Metanephros (tissue), 2 donors: Measurements from ENCODE around the gene LARP1. TPM values are rescaled to one million over a fixed set of nuclear protein-coding genes. Genes with fewer than 3 reads are reported as not detected.

Experiments used
- small RNA-seq: library from RNA; depleted of rRNA; stranded (forward); fragments of <200 nt; gene quantifications from one replicate; pipeline ENCODE3, GENCODE V24; 2014; ENCODE audit warnings: low replicate concordance
- total RNA-seq: library from RNA; depleted of rRNA; stranded (reverse); fragments of >200 nt; gene quantifications from one replicate; pipeline ENCODE4 v1.2.3, GENCODE V29; 2014

LARP1 gene
- total RNA-seq = 90.1 TPM

GRCh38 chr5:154755361-154756008 lies at the start of gene LARP1:
Gene LARP1, plus strand, starts transcription at chr5:154755377. Its CDS starts 381 bp downstream, at chr5:154755758.

GRCh38 chr5:154850255-154851062 lies 95.3 kb downstream of the LARP1 start, which contains the start of gene FAXDC2:
Gene FAXDC2, minus strand, starts transcription at chr5:154850603. Its CDS starts 12,425 bp downstream, at chr5:154838178.

DNA sequence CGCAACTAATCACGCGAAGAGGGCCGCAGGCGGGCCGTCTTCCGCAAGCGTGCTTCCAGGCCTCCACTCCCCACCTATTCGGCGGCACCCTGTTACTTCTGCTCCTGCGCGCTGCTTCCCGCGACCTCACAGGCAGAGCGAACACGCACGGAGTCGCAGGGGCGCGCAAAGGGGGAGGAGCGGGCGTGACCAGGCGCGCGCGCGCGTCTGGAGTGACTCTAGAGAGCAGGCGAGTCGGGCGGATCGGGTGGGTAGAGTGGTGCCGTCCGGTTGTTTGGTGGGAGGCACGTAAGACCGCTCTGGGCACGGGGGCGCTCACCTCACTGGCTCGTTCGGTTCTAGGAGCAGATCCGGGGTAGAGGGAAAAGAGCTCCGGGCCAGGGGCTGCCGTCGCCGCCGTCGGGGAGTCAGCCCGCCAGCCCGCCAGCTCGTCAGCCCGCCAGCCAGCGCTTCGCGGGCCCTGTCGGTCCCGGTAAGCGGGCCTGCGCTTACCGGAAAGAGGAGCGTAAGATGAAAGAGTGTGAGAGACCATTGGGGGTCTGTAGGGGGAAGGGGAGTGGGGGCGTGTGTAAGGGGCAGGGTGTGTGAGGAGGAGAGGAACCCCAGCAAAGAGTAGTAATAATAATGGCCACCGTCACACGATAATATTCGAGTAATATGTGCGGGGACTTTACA lies 103.3 kb downstream of the LARP1 start, which contains the start of gene CNOT8:
Gene CNOT8, plus strand, starts transcription at position 331 of the 675 bp plus-strand sequence. CDS start 4,652 bp downstream, outside the sequence.

Small RNA genes within 50 kb of the gene (small RNA-seq; reads per million reads assigned to genes)
- not detected for gene MIR378H
- not detected for gene RF00019

Other genes with a start within 250 kb of the LARP1 start
- 32.7 TPM for gene FAXDC2, start 95.2 kb downstream of the LARP1 start, total RNA-seq
- gene CNOT8, start 103.2 kb downstream of the LARP1 start, total RNA-seq = 62.7 TPM
- gene GEMIN5, start 182.8 kb downstream of the LARP1 start, total RNA-seq = 22.8 TPM
- gene MRPL22, start 185.7 kb downstream of the LARP1 start, total RNA-seq = 25.1 TPM